GM19351 (cell line): ENCODE measurements around the gene PCSK9.
"Not testable (repeated sequence)": the region's sequence is repeated elsewhere in the genome, so short reads cannot be mapped to it uniquely, and the experiment has no call there.

Experiments used
- ATAC-seq: cut with Tn5 transposase; IDR thresholded peaks from one replicate; pipeline ENCODE4 v1.9.1; 2021; ENCODE audit warnings: mild to moderate bottlenecking, moderate library complexity; ENCODE audit not compliant: unreplicated experiment

The PCSK9 gene

DNA sequence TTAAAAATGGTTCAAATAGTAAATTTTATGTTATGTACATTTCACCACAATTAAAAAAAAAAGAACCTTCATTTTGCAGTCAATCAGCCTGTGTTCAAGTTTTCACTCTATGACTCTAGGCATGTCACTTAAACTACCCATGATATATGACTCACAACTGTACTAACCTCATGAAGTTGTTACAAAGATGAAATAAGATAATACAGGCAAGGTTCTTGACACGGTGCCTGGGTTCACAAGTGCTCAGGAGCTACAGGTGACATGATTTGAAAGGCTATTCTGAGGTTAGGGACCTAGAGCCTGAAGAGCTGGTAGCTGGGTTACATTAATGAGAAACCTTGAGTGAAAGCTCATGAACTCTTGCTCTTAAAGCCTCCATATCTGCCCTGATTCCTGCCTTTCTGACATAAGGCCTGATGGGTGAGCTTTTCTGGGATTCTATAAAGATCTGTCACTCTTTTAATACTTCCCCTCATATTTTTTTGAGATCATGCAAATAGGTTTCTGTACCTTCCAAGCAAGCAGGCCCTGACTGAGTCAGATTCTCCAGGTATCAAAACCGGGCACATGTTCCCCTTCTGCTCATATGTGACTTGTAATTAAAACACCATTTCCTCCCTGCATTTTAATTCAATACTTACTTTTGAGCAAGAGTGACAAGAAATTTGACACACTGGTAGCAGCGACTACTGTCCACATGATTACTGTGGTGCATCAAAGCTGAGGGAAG is 34.0 kb downstream of the PCSK9 start:
- ATAC-seq: peak; percentile 92

DNA sequence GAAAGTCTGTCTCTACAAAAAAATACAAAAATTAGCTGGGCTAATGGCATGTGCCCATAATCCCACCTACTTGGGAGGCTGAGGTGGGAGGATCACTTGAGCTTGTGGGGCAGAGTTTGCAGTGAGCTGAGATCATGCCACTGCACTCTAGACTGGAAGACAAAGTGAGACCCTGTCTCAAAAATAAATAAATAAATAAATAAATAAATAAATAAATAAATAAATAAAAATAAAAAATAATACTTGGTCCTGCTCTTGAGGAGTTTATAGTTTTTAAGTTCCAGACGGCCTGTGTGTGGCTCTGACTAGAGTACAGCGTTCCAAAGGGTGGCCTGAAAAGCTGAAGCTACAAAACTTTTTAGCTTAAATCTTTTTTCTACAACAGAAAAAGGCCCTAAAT is 35.1 kb downstream of the PCSK9 start:
- ATAC-seq: no peak

DNA sequence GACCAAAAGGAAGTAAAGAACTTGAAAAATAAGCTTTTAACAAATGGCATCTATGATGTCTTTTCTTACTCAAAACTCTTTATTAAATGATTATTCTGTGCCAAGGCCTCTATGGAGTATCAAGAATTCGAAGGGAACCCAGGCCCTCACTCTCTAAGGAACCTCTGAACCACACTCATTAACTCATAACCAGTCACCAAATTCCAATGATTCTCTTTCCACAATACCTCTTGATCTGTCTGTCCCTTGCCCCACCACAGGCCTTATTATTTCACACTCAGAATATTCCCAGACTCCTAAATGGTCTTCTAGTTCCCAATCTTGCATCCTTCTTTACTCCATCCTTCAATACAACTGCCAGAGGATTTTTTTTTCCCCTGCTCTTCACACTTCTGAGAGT is 37.0 kb downstream of the PCSK9 start:
- no peak for ATAC-seq

DNA sequence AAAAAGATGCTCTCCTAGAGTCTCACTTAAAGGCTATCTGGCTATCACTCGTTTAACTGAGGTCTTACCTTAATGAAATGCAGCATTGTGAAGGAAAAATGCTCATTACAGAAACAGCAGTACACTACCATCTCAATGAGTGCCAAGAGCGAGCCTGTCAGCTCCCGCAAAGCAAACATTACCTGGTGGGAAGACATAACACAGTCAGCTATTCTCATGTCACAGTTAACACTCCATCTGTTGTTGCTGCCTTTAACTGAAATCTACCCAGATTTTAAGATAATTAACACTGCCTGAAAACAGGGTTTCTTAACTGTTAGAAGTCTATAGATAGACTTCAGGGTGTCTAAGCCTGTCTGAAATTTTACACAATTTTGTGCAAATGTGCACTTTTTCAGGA is 39.1 kb downstream of the PCSK9 start:
- ATAC-seq: no peak

DNA sequence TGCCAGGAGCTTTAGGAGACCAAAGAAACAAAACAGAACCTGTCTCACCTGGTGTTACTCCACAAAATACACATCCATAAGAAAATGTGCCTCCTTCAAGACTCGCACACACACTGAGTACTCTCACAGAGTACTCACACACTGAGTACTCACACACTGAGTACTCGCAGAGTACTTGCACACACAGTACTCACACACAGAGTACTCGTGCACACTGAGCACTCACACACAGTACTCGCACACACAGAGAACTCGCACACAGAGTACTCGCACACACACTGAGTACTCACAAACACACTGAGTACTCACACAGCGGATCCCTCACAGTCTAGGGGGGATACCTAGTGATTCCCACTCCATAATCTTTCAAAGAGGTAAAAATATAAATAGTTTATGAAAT is 40.3 kb downstream of the PCSK9 start:
- ATAC-seq: no peak

DNA sequence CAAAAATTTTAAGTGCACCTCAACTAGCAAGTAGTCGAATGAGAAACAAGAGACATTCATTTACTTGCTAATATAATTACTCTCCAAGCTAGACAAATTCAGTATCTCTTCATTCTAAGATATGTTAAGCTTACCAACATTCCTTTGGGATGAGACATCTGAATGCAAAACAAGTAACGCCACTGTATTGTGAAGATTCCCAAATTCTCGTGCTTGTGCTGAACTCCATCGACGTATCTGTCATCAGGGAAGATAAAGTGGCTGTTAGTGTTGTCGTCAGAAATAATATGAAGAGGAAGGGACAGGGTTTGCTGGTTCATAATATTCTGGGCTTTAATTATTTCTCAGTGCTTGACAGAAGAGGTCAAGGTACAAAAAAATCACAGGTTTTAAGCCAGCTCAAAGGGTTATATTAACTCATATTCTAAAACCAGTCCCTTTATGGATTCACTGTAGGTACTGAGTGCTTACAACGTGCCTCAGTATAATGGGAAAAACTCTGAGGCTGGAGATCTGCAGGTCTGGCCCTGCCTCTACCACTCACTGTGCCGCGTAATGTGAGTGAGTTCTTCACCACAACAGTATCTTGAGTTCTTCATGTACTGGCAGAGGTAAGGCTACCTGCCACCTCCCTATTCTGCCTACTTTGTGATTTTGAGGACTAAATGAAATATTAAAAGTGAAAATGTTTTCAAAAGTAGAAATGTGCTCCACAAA is 42.0 kb downstream of the PCSK9 start:
- ATAC-seq: no peak

DNA sequence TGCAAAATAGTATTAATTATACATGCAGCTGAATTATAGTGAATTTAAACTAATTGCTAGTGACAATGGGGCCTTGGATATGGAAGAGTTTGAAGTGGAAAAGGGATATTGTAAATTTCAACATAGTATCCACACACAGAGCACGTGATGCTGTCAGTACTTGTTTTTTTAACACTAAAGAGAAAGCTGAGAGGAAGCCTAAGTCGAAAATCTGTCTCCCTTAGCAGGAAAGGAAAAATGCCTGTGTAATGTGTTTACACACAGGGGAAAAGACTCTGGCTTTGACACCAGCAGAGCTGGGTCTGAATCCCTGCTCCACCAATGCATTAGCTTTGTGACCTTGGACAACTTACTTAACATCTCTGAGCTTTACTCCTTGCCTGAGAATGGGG is 42.6 kb downstream of the PCSK9 start:
- ATAC-seq: no peak

DNA sequence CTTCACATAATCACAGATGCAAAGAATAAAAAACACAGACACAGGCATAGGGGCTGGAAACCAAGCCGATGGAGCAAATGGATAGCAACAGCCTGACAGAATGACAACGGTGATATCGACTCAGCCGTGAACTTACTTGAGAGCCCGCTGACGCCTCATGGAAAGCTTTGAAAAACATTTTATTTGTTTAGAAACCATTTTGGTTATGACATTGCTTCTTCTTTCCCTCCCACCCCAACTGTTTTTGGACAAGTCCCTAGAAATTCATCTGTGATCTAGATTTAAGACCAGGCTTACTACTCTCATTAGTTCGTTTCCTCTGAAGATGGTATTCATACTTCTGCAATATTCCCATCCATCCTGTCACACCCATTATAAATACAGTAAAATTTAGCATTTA is 44.9 kb downstream of the PCSK9 start:
- ATAC-seq: no peak

DNA sequence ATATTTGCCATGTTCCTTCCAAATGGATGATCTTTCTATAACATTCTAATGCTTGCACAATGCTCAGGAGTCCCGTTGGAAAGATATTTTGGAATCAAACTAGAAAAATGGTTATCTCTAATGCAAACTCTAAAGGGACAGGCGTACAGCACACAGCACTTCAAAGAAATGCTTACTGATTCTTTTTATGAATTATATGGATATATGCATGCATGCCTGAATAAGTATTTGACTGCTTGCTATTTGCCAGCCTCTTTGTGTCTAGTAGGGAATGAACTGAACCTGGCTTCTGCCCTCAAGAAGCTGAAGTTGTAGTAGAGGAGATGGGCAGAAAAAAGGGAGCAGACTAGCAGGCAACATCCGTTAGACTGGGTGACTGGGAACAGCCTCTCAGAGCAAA is 48.1 kb downstream of the PCSK9 start:
- ATAC-seq: no peak

DNA sequence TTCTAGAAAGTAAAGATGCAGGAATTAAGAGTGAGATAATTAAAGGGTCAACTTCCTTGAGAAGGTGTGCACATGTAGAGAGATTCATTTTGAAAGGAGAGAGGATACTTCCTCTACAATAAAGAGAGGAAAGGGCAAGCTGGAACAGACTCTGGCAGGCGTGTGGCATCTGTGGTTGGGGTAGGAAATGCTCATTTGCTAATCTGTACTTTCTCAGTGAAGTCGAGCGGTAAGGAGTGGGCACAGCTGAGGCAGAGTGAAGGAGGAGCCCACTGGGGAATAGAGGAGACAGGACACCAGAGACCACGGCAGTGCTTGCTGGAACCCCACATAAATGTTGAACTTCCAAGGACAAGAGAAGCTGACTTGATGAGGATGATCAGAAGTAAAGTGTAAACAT is 49.1 kb downstream of the PCSK9 start:
- no peak for ATAC-seq

DNA sequence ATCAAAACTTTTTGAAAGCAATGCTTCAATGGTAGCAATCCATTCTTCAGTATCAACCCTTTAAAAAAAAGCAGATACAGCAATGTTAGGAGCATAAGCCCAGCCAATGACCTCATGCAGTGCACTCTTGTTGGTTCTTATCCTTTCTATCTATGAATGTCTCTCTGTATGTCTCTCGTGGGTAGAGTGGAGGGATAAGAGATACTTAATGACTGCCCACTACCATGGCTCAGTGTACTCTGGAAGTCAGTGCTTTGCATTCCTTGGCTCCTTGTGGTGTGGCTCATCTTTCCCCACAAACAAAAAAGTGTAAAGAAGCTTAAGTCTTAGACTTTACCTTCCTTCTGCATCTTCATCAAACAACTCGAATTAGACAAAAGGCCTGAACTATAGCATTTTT is 50.3 kb downstream of the PCSK9 start:
- ATAC-seq: no peak

DNA sequence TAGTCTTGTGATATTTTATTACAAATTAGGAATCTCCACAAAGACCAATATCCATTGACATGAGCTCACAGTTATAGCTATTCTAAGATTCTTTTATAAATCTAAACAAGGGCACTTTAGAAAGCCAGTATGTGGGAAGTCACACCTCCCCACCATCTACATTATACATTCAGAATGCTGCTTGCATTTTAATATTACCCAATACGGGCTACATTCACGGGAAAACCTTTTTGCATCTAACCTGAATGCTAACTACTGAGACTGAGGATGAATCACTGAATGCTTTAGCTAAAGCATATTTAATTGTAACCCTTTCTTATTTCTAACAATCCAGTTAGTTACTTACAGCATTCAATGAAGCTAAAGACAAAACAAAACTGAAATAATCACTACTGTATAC is 53.1 kb downstream of the PCSK9 start:
- no peak for ATAC-seq

DNA sequence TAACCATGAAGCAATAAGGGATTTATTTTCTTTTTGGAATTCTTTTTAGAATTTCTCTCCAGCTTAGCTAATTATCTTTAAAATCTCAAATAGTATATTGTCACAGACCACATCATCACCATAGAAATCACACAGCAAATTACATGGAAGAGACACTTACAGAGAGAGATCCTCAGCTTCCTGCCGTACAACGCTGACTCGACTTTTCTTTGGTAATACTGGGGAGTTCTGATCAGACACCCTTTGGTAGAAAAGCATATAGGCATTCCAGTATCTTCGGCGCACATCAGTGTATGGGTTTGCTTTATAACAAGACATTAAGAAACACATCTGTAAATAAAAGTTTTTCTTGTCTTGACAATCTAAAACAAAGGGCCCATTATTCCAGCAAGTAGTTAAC is 55.7 kb downstream of the PCSK9 start:
- ATAC-seq: no peak

DNA sequence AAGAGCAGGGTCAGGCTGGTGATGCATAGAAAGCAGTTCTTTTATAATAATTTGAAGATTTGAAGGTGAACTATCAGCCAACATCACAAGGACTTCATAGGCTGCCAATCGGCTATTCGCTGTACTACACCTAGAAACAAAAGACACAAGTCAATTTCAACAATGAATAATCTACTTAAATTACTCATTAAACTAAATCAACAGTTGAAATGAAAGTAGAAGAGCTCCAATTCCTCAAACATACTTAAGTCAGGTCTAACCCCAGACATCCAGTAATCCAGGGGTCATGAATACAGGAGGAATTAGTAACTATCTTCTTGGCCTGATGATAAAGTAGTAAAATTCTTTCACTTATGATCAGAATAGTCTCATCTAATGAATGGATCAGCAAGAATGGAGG is 64.5 kb downstream of the PCSK9 start:
- ATAC-seq: no peak

DNA sequence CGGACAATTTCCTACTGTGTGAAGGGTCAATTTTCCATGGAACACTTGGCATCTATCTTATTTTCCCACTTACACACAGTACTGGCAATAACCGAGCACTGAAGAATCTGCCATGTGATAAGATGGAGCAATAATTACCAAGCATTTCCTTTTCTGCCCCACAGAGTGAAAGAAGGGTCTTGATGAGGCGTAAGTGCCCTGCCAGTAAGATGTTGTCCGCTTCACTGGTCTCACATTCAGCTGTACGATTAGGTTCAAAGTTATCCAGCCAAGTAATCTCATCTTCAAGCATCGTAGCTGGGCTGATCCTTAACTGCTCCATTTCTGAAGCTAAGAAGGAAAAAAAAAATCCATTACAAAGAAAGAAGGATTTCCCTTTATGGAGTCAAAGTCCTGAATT is 67.8 kb downstream of the PCSK9 start:
- no peak for ATAC-seq

DNA sequence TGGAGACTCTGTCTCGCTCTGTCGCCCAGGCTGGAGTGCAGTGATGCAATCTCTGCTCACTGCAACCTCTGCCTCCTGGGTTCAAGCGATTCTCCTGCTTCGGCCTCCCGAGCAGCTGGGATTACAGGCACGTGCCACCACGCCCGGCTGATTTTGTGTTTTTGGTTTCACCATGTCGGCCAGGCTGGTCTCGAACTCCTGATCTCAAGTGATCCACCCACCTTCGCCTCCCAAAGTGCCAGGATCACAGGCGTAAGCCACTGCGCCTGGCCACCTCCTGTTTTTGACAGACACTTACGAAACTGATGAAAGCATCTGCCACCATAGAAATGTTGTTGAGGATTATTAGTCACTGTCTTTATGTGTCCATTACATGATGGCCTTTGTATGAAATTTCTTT is 69.7 kb downstream of the PCSK9 start:
- not testable (repeated sequence) for ATAC-seq
